Panc1 (cell line): Measurements from ENCODE around the gene FPR3.

Experiments
- POLR2AphosphoS5 ChIP-seq: IDR thresholded peaks from 2 replicates; pipeline ENCODE4 v1.6.1; 2012; ENCODE audit warnings: mild to moderate bottlenecking, low read depth, low read length, moderate library complexity
- TCF7L2 ChIP-seq: IDR thresholded peaks from 2 replicates; pipeline ENCODE4 v1.6.1; 2011; ENCODE audit warnings: mild to moderate bottlenecking, low read depth, low read length, inconsistent platforms
- TF ChIP-seq, protein P1 (sequence below): fragments of 450-650 bp; IDR thresholded peaks from 2 replicates; pipeline ENCODE4 v1.5.1; 2017; ENCODE audit warnings: mild to moderate bottlenecking
- TF ChIP-seq, protein P2 (sequence below), 2 experiments: IDR thresholded peaks; 2 replicates each; pipeline ENCODE4 v1.6.1; 2011 to 2012; ENCODE audit warnings: low read depth in 2 of 2, control low read depth in 1 of 2, low read length in 1 of 2, mild to moderate bottlenecking in 1 of 2, moderate library complexity in 1 of 2; ENCODE audit not compliant: insufficient read depth in 1 of 2

DNA sequence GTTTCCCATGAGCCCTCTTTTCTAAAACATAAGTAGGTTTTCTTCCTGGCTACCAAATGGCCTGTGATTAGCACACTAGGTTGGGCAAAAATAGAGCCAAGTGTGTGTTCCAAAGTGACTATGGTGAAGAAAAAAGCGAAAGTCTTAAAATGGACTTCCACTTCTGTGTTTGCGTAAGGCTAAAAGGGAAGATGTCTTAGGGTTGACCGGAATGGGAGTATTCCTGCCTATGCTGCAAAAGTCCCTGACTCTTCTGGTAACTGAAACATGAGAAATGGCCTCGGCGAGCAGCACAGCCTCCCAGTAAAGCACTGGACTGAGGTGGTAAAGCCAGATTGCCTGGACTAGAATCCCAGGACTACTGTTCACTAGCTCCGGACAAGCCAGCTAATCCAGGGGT, 40.8 kb upstream of the FPR3 start:
- TF ChIP-seq, protein P1, sequence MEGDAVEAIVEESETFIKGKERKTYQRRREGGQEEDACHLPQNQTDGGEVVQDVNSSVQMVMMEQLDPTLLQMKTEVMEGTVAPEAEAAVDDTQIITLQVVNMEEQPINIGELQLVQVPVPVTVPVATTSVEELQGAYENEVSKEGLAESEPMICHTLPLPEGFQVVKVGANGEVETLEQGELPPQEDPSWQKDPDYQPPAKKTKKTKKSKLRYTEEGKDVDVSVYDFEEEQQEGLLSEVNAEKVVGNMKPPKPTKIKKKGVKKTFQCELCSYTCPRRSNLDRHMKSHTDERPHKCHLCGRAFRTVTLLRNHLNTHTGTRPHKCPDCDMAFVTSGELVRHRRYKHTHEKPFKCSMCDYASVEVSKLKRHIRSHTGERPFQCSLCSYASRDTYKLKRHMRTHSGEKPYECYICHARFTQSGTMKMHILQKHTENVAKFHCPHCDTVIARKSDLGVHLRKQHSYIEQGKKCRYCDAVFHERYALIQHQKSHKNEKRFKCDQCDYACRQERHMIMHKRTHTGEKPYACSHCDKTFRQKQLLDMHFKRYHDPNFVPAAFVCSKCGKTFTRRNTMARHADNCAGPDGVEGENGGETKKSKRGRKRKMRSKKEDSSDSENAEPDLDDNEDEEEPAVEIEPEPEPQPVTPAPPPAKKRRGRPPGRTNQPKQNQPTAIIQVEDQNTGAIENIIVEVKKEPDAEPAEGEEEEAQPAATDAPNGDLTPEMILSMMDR = no peak
- TF ChIP-seq TCF7L2 = no peak
- TF ChIP-seq, protein P2, sequence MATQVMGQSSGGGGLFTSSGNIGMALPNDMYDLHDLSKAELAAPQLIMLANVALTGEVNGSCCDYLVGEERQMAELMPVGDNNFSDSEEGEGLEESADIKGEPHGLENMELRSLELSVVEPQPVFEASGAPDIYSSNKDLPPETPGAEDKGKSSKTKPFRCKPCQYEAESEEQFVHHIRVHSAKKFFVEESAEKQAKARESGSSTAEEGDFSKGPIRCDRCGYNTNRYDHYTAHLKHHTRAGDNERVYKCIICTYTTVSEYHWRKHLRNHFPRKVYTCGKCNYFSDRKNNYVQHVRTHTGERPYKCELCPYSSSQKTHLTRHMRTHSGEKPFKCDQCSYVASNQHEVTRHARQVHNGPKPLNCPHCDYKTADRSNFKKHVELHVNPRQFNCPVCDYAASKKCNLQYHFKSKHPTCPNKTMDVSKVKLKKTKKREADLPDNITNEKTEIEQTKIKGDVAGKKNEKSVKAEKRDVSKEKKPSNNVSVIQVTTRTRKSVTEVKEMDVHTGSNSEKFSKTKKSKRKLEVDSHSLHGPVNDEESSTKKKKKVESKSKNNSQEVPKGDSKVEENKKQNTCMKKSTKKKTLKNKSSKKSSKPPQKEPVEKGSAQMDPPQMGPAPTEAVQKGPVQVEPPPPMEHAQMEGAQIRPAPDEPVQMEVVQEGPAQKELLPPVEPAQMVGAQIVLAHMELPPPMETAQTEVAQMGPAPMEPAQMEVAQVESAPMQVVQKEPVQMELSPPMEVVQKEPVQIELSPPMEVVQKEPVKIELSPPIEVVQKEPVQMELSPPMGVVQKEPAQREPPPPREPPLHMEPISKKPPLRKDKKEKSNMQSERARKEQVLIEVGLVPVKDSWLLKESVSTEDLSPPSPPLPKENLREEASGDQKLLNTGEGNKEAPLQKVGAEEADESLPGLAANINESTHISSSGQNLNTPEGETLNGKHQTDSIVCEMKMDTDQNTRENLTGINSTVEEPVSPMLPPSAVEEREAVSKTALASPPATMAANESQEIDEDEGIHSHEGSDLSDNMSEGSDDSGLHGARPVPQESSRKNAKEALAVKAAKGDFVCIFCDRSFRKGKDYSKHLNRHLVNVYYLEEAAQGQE (IDR thresholded peaks at IDR 0.05; ENCODE audit: insufficient read depth in 1 of 2, low read depth in 2 of 2, low read length in 1 of 2) = no peak
- TF ChIP-seq POLR2AphosphoS5 = no peak
